ENCODE results near the gene DDAH1. TPM values are rescaled to one million over a fixed set of nuclear protein-coding genes. Genes with fewer than 3 reads are reported as not detected.

DDAH1 gene
- total and polyA plus RNA-seq, 2 of the 4 experiments (the other 2 are of a cell fraction) = 78.0 to 94.5 TPM

DNA sequence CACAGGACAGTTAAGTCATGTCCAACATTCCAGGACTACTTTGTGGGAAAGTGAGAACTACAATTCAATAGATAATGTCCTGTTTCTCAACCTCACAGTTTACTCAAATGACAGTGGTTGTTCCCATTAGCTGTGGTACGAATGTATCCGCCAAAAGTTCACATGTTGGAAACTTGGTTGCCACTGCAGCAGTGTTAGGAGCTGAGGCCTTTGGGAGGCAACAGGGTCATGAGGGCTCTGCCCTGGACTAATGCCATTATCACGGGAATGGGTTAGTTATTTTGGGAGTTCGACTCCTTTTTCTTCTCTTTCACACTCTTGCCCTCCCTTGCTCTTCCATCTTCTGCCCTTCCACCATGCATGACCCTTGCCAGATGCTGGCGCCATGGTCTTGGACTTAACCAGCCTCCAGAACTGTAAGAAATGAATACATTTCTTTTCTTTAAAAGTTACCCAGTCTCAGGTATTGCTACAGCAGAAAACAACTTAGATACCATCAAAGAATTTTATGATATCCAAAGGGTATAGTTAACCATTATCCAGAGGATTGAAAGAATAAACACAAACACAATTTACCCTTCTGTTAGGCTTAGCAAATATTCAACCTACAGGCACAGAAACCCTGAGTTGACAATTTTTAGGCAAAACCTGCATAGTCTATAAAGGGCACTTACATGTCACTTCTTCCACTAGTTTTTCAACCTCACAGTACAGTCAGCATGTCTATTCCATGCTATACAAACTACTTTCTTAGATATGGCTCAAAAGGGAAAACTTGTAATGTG is 196.0 kb downstream of the DDAH1 start:
- DNase-seq = no peak
- dilution Hi-C loops (cut with HindIII; ENCODE audit: low sequenced_read_pairs, unreplicated experiment) = no loop called here

More for the DNA sequence above, 196.0 kb downstream of the DDAH1 start:
- H4K20me1 ChIP-seq (ENCODE audit: insufficient read depth, low read length) = peaks cover 41% of the 10 kb centered on the region; the same call in 1 of the 2 replicates
- no peak overlapping the region for H2BK120ac ChIP-seq (ENCODE audit: low read depth, low read length)
- ChIA-PET CTCF (interaction anchor here (0.6 to 2.1 kb wide), 2 partner anchors 9 to 887 kb away, joined by 3 to 13 read pairs; partner anchors contain the start of gene C1orf52), POLR2A (ENCODE audit: unreplicated experiment) (no interaction called here)
- H3K79me1 ChIP-seq (ENCODE audit: low read depth in 1 of 2, low read length in 2 of 2) = peaks cover 26 to 60% of the 10 kb centered on the region in 2 experiments
- in situ Hi-C loops (cut with MboI; ENCODE audit: low sequenced_read_pairs) = no loop called here
- no CpG with 5 or more reads among the region's 5 CpGs for WGBS, 2 experiments (ENCODE audit: extremely low coverage in 2 of 2, insufficient read length in 1 of 2)
- H2BK20ac ChIP-seq (ENCODE audit: low read depth, low read length) = no peak overlapping the region
- H2AFZ ChIP-seq (replicated peaks; ENCODE audit: low read length, poor library complexity) = no peak overlapping the region
- H3K4me1 ChIP-seq (ENCODE audit: control insufficient read depth, insufficient read depth, low read length) = no peaks in the 10 kb centered on the region
- no peak overlapping the region for H3K56ac ChIP-seq (ENCODE audit: extremely low read depth, insufficient read depth, low read length)
- H3K23ac ChIP-seq (ENCODE audit: low read depth, low read length) = no peak overlapping the region
- TF ChIP-seq MAFK (IDR thresholded peaks at IDR 0.05; ENCODE audit: low read depth, low read length) (peak; percentile 74), MAZ (IDR thresholded peaks at IDR 0.05; ENCODE audit: borderline replicate concordance, low read depth, low read length) (no peak), SMC3 (IDR thresholded peaks at IDR 0.05; ENCODE audit: low read depth, low read length) (no peak), CTCF (conservative IDR thresholded peaks at IDR 0.05; ENCODE audit: low read depth, low read length) (no peak), RFX5 (IDR thresholded peaks at IDR 0.05; ENCODE audit: low read depth, low read length) (no peak), MXI1 (IDR thresholded peaks at IDR 0.05; ENCODE audit: borderline replicate concordance, low read depth, low read length) (no peak), CHD1 (IDR thresholded peaks at IDR 0.05; ENCODE audit: low read depth, low read length) (no peak)
- H4K5ac ChIP-seq (ENCODE audit: low read depth, low read length) = no peak overlapping the region
- no peaks in the 10 kb centered on the region for H3K27me3 ChIP-seq (ENCODE audit: control insufficient read depth, insufficient read depth, low read length)
- H3K36me3 ChIP-seq (ENCODE audit: control insufficient read depth, insufficient read depth, low read length) = peaks cover 39% of the 10 kb centered on the region
- H2BK5ac ChIP-seq (ENCODE audit: low read depth, low read length, poor library complexity, severe bottlenecking) = no peak overlapping the region
- no peak overlapping the region for H2AK9ac ChIP-seq (replicated peaks; ENCODE audit: low read depth, low read length, poor library complexity)
- no peak overlapping the region for H3K27ac ChIP-seq (ENCODE audit: insufficient read depth, low read length)
- no peak overlapping the region for H3K4me3 ChIP-seq (ENCODE audit: insufficient read depth, low read depth, low read length)
- no peak overlapping the region for H3K14ac ChIP-seq (replicated peaks; ENCODE audit: low read depth, low read length)
- no peak overlapping the region for H2BK15ac ChIP-seq (ENCODE audit: low read depth, low read length)
- no peak for ATAC-seq (ENCODE audit: low read depth)
- no peak overlapping the region for H3K4me2 ChIP-seq (ENCODE audit: low read depth, low read length)
- H3K18ac ChIP-seq (ENCODE audit: low read depth, low read length) = no peak overlapping the region
- intact Hi-C loops (cut with micrococcal nuclease) = no loop called here
- no peak overlapping the region for H4K91ac ChIP-seq (ENCODE audit: insufficient read depth, low read depth, low read length)
- BruUV-seq (replicated peaks) = no TSS peak
- no peaks in the 10 kb centered on the region for H3K9me3 ChIP-seq (ENCODE audit: control insufficient read depth, insufficient read depth, low read length)
- H3K9me1 ChIP-seq (ENCODE audit: insufficient read depth, low read length) = 0 out of 2 replicates have a peak, but pooled peaks cover 3% of the 10 kb centered on the region
- H3K4ac ChIP-seq (ENCODE audit: low read depth, low read length) = no peak overlapping the region
- H4K8ac ChIP-seq (ENCODE audit: low read depth in 2 of 2, low read length in 2 of 2) = no peak overlapping the region
- H3K9ac ChIP-seq (ENCODE audit: low read depth, low read length) = no peak overlapping the region
- H2AK5ac ChIP-seq (ENCODE audit: low read depth, low read length) = no peak overlapping the region
